ENCODE measurements around the gene CORO1C. TPM values are rescaled to one million over a fixed set of nuclear protein-coding genes. Genes with fewer than 3 reads are reported as not detected.

Gene CORO1C
- total RNA-seq, 4 donors from 2014 or later, result 24.7 to 47.6 (median 30.9) TPM

DNA sequence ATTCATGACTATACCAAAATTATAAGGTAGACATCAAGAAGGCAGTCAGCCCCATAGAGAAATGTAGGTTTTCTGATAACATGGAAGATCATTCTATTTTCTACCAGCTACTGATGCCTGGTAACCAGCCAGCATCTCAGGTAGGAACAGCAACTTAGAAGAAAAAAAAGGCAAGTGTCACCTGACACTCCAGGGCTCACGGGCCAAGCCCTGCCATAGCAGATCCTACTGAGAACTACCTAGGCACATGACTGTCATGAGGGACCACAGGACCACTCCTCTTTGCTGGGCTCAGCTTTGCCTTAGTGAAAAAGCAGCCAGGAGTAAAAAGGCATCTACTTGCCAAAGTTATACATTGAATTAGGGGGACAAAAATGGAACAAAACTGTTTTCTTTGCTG is 33.4 kb downstream of the CORO1C start:
- intact Hi-C loops (cut with DNase I; ENCODE audit: low total_unique reads), result no loop called here
- no peaks in the 10 kb centered on the region for H3K27me3 ChIP-seq
- H3K27ac ChIP-seq, result peak overlapping the region; percentile 92 to 98 (median 96)
- TF ChIP-seq, protein P1, sequence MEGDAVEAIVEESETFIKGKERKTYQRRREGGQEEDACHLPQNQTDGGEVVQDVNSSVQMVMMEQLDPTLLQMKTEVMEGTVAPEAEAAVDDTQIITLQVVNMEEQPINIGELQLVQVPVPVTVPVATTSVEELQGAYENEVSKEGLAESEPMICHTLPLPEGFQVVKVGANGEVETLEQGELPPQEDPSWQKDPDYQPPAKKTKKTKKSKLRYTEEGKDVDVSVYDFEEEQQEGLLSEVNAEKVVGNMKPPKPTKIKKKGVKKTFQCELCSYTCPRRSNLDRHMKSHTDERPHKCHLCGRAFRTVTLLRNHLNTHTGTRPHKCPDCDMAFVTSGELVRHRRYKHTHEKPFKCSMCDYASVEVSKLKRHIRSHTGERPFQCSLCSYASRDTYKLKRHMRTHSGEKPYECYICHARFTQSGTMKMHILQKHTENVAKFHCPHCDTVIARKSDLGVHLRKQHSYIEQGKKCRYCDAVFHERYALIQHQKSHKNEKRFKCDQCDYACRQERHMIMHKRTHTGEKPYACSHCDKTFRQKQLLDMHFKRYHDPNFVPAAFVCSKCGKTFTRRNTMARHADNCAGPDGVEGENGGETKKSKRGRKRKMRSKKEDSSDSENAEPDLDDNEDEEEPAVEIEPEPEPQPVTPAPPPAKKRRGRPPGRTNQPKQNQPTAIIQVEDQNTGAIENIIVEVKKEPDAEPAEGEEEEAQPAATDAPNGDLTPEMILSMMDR (IDR thresholded peaks at IDR 0.05 in 4 of 5, conservative IDR thresholded peaks at IDR 0.05 in 1 of 5), result no peak
- no peak for TF ChIP-seq POLR2A (IDR thresholded peaks at IDR 0.05)
- no peak for DNase-seq
- in situ Hi-C loops (cut with MboI; ENCODE audit: low sequenced_read_pairs in 4 of 4), result loop anchor here in 1 of 4 donors (25.0 kb wide), 1 partner anchor 414 kb away; the partner anchor contains the start of gene ACACB
- no peaks in the 10 kb centered on the region for H3K9me3 ChIP-seq
- H3K36me3 ChIP-seq, result peaks cover 0 to 4% of the 10 kb centered on the region in 2 donors
- peaks cover 89 to 94% of the 10 kb centered on the region in 2 donors for H3K4me1 ChIP-seq
- no peak for ATAC-seq
- no peak overlapping the region for H3K4me3 ChIP-seq

DNA sequence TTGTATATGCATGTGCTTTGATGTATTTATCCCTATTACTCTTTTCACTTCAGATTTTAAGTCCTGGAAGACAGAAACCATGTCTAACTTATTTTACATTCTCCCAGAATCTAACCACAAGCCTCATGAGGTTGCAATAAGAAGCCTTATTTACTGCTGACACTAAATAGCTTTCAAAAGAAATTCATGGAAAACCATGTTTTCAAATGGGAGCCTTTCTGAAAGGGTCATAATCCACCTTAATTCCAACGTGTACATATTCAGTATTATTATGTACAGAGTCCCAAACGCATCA is 34.4 kb downstream of the CORO1C start:
- H3K4me1 ChIP-seq, result peaks cover 89 to 94% of the 10 kb centered on the region in 2 donors
- no peaks in the 10 kb centered on the region for H3K9me3 ChIP-seq
- ATAC-seq, result no peak
- H3K27me3 ChIP-seq, result no peaks in the 10 kb centered on the region
- DNase-seq, result no peak
- intact Hi-C loops (cut with DNase I; ENCODE audit: low total_unique reads), result no loop called here
- peak overlapping the region; percentile 92 to 98 (median 96) for H3K27ac ChIP-seq
- H3K4me3 ChIP-seq, result no peak overlapping the region
- in situ Hi-C loops (cut with MboI; ENCODE audit: low sequenced_read_pairs in 4 of 4), result loop anchor here in 1 of 4 donors (25.0 kb wide), 1 partner anchor 415 kb away; the partner anchor contains the start of gene ACACB
- peaks cover 0 to 4% of the 10 kb centered on the region in 2 donors for H3K36me3 ChIP-seq
- TF ChIP-seq, protein P1 (IDR thresholded peaks at IDR 0.05 in 4 of 5, conservative IDR thresholded peaks at IDR 0.05 in 1 of 5), result no peak
- no peak for TF ChIP-seq POLR2A (IDR thresholded peaks at IDR 0.05)

DNA sequence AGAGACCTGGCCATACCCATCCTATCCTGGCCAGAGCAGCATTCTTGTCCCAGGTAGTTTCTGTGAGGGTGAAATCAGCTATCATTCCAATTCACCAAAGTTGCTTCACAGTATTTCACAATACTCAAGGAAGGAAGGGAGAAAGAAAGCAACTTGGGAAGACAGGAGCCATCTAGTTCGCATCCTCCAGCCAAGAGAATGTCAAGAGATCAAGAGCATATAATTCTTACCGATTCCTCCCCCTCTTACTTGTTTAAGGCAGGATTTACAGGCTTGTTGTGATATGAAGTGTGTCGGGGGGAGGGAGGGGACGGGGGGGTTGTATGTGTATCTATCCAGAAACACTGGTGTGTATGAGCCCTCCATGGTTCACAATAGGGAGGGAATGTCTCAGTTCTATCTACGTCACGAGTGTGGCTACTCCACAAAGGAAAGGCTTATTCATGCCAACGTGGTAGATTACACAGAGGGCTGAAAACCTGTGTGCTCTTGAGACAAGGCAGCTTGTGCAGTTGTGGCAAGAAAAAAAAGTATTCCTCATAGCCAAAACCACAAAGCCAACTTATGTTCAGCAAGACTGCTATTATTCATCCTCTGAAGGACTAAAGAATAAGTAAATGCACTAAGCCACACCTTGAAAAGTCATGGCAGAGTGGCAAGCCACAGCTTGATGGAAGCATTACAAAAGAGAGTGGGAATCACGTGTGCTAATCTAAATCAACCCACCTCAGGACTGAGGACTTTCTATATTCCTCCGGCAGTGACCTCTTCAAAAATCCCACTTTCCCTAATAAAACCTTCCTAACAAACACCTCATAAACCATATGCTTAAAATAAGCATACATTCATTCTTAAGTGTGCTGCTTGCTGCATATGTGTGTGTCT is 35.0 kb downstream of the CORO1C start:
- intact Hi-C loops (cut with DNase I; ENCODE audit: low total_unique reads), result no loop called here
- H3K4me1 ChIP-seq, result peaks cover 86 to 91% of the 10 kb centered on the region in 2 donors
- H3K9me3 ChIP-seq, result no peaks in the 10 kb centered on the region

DNA sequence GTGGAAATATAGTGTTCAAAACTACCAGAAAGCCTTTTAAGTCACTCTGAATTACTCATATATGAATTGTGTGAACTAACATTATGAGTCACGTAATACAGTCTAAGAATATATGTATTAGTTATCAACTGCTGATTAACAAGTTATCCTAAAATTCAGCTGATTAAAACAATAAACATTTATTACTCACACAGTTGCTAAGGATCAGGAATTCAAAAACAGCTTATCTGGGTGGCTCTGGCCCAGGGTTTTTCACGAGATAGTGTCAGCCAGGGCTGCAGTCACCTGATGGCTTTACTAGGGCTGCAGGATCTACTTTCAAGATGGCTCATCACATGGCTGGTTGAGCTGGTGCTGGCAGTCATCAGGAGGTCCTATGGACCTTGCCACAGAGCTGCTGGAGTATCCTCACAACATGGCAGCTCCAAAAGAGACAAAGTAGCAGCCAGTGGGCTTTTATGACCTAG is 36.5 kb downstream of the CORO1C start:
- H3K4me1 ChIP-seq, result peaks cover 87 to 91% of the 10 kb centered on the region in 2 donors
- in situ Hi-C loops (cut with MboI; ENCODE audit: low sequenced_read_pairs in 4 of 4) (loop anchor here in 1 of 4 donors (25.0 kb wide), 1 partner anchor 417 kb away; the partner anchor contains the start of gene ACACB), intact Hi-C loops (cut with DNase I; ENCODE audit: low total_unique reads) (loop anchor here (5.0 kb wide), 1 partner anchor 422 kb away; the partner anchor contains the start of gene ACACB)
- H3K4me3 ChIP-seq, result no peak overlapping the region
- TF ChIP-seq, protein P1 (IDR thresholded peaks at IDR 0.05 in 4 of 5, conservative IDR thresholded peaks at IDR 0.05 in 1 of 5), result no peak
- no peak for TF ChIP-seq POLR2A (IDR thresholded peaks at IDR 0.05)
- DNase-seq (peak; percentile 71 to 83), ATAC-seq (peak; percentile 13 to 27)
- H3K36me3 ChIP-seq, result peaks cover 0 to under 1% of the 10 kb centered on the region in 2 donors
- H3K27me3 ChIP-seq, result no peaks in the 10 kb centered on the region
- H3K27ac ChIP-seq, result peak overlapping the region; percentile 92 to 98 (median 96)
- H3K9me3 ChIP-seq, result no peaks in the 10 kb centered on the region

More for the DNA sequence above, 35.0 kb downstream of the CORO1C start:
- in situ Hi-C loops (cut with MboI; ENCODE audit: low sequenced_read_pairs in 4 of 4), result loop anchor here in 1 of 4 donors (25.0 kb wide), 1 partner anchor 416 kb away; the partner anchor contains the start of gene ACACB
- peak overlapping the region; percentile 92 to 98 (median 96) for H3K27ac ChIP-seq
- TF ChIP-seq, protein P1 (IDR thresholded peaks at IDR 0.05 in 4 of 5, conservative IDR thresholded peaks at IDR 0.05 in 1 of 5), result no peak
- DNase-seq, result no peak
- H3K36me3 ChIP-seq, result peaks cover 0 to 4% of the 10 kb centered on the region in 2 donors
- no peak overlapping the region for H3K4me3 ChIP-seq
- no peak for ATAC-seq
- no peaks in the 10 kb centered on the region for H3K27me3 ChIP-seq
